HEK293 (cell line): ENCODE measurements around the gene KREMEN1.
A peak's percentile ranks its signal among the peaks of the same experiment; 100 is the strongest.

Experiments used
- CTCF ChIA-PET: fragments of 350-600 bp; formaldehyde crosslinking; extraction: SDS; loops from one replicate; lab custom pipeline; 2021; ENCODE audit warnings: antibody characterized with exemption; lab: Yijun Ruan, JAX
- POLR2A ChIA-PET: fragments of 300-600 bp; formaldehyde crosslinking; extraction: SDS; loops from one replicate; lab custom pipeline; 2020; ENCODE audit warnings: antibody characterized with exemption, inconsistent platforms; lab: Yijun Ruan, JAX
- H3K27ac ChIP-seq: fragments of 200-500 bp; sonication (Bioruptor generic); 2 replicates; pipeline ENCODE4 v1.5.1; 2014; ENCODE audit warnings: low read depth, low read length, control low read depth, inconsistent platforms; ENCODE audit errors: extremely low read depth
- H3K36me3 ChIP-seq, 2 experiments: fragments of 200-500 bp in 1 of 2; sonication (Bioruptor generic) in 1 of 2; 1 replicate in 1 of 2; 2 replicates in 1 of 2; pipeline ENCODE4 v1.5.1; 2014 to 2017; ENCODE audit warnings: inconsistent platforms in 2 of 2, low read length in 2 of 2; ENCODE audit not compliant: control insufficient read depth in 2 of 2, insufficient read depth in 1 of 2
- H3K4me1 ChIP-seq: fragments of 200-500 bp; sonication (Bioruptor generic); 2 replicates; pipeline ENCODE4 v1.5.1; 2014; ENCODE audit warnings: mild to moderate bottlenecking, low read length, inconsistent platforms; ENCODE audit not compliant: control insufficient read depth, insufficient read depth
- H3K4me3 ChIP-seq: 2 replicates; pipeline ENCODE4 v1.5.1; 2011; ENCODE audit warnings: low read depth, mild to moderate bottlenecking, control low read depth, low read length, moderate library complexity
- H3K9me3 ChIP-seq: fragments of 200-500 bp; sonication (Bioruptor generic); 2 replicates; pipeline ENCODE4 v1.5.1; 2014; ENCODE audit warnings: low read depth, low read length, inconsistent platforms; ENCODE audit not compliant: control insufficient read depth, insufficient read depth
- ATF2 ChIP-seq: fragments of 450-650 bp; formaldehyde crosslinking; IDR thresholded peaks from 2 replicates; pipeline ENCODE4 v1.5.1; 2016; ENCODE audit warnings: missing biosample characterization, missing genetic modification characterization, low read depth
- INSM2 ChIP-seq: fragments of 450-650 bp; formaldehyde crosslinking; IDR thresholded peaks from 2 replicates; pipeline ENCODE4 v1.5.1; 2016; ENCODE audit warnings: missing biosample characterization, missing genetic modification characterization
- MYNN ChIP-seq: fragments of 450-650 bp; formaldehyde crosslinking; IDR thresholded peaks from 2 replicates; pipeline ENCODE4 v1.5.1; 2016; ENCODE audit warnings: missing biosample characterization, missing genetic modification characterization, borderline replicate concordance
- PRDM1 ChIP-seq: fragments of 450-650 bp; formaldehyde crosslinking; IDR thresholded peaks from 2 replicates; pipeline ENCODE4; 2016; ENCODE audit warnings: missing biosample characterization, missing genetic modification characterization
- PRDM2 ChIP-seq: fragments of 450-650 bp; formaldehyde crosslinking; IDR thresholded peaks from 2 replicates; pipeline ENCODE4 v1.5.1; 2016; ENCODE audit warnings: missing biosample characterization, missing genetic modification characterization, borderline replicate concordance
- ZBTB20 ChIP-seq: fragments of 450-650 bp; formaldehyde crosslinking; IDR thresholded peaks from 2 replicates; pipeline ENCODE4 v1.5.1; 2016; ENCODE audit warnings: missing biosample characterization, missing genetic modification characterization
- ZNF10 ChIP-seq: fragments of 450-650 bp; formaldehyde crosslinking; IDR thresholded peaks from 2 replicates; pipeline ENCODE4 v1.5.1; 2017; ENCODE audit warnings: missing biosample characterization, missing genetic modification characterization
- ZNF114 ChIP-seq: fragments of 450-650 bp; formaldehyde crosslinking; IDR thresholded peaks from 2 replicates; pipeline ENCODE4 v1.5.0; 2017; ENCODE audit warnings: missing biosample characterization, missing genetic modification characterization
- ZNF133 ChIP-seq: fragments of 450-650 bp; formaldehyde crosslinking; IDR thresholded peaks from 2 replicates; pipeline ENCODE4 v1.5.1; 2016; ENCODE audit warnings: missing biosample characterization, missing genetic modification characterization
- ZNF169 ChIP-seq: fragments of 450-650 bp; formaldehyde crosslinking; IDR thresholded peaks from 2 replicates; pipeline ENCODE4 v1.5.1; 2016; ENCODE audit warnings: missing biosample characterization, missing genetic modification characterization
- ZNF211 ChIP-seq: fragments of 450-650 bp; formaldehyde crosslinking; IDR thresholded peaks from 2 replicates; pipeline ENCODE4 v1.5.1; 2016; ENCODE audit warnings: low read depth, missing biosample characterization, missing genetic modification characterization
- ZNF324 ChIP-seq: fragments of 450-650 bp; formaldehyde crosslinking; IDR thresholded peaks from 2 replicates; pipeline ENCODE4 v1.5.1; 2016; ENCODE audit warnings: missing biosample characterization, missing genetic modification characterization
- ZNF394 ChIP-seq: fragments of 450-650 bp; formaldehyde crosslinking; IDR thresholded peaks from 2 replicates; pipeline ENCODE4 v1.5.1; 2016; ENCODE audit warnings: missing biosample characterization, missing genetic modification characterization, mild to moderate bottlenecking, moderate library complexity, borderline replicate concordance
- ZNF544 ChIP-seq: fragments of 450-650 bp; formaldehyde crosslinking; IDR thresholded peaks from 2 replicates; pipeline ENCODE4 v1.5.0; 2017; ENCODE audit warnings: missing biosample characterization, missing genetic modification characterization
- ZNF561 ChIP-seq: fragments of 450-650 bp; IDR thresholded peaks from 2 replicates; pipeline ENCODE4 v1.5.1; 2018; ENCODE audit warnings: missing biosample characterization, missing genetic modification characterization, borderline replicate concordance
- ZNF580 ChIP-seq: fragments of 450-650 bp; formaldehyde crosslinking; IDR thresholded peaks from 2 replicates; pipeline ENCODE4 v1.5.1; 2016; ENCODE audit warnings: missing biosample characterization, missing genetic modification characterization
- ZXDB ChIP-seq: fragments of 450-650 bp; formaldehyde crosslinking; IDR thresholded peaks from 2 replicates; pipeline ENCODE4 v1.5.1; 2016; ENCODE audit warnings: missing biosample characterization, missing genetic modification characterization

Gene KREMEN1

GRCh38 chr22:29133603-29134133 lies 60.8 kb downstream of the KREMEN1 start:
- CTCF ChIA-PET, result interaction anchor here (0.7 to 2.1 kb wide), 2 partner anchors 20 to 607 kb away, joined by 3 to 7 read pairs; no protein-coding TSS in a partner anchor
- no peak overlapping the region for H3K4me3 ChIP-seq
- H3K9me3 ChIP-seq, result no peaks in the 10 kb centered on the region
- TF ChIP-seq ZNF324 (tag by site-specific recombination), result no peak
- TF ChIP-seq ZNF133, result peak; percentile 99
- H3K4me1 ChIP-seq, result no peaks in the 10 kb centered on the region; the same call in 1 of the 2 replicates
- no peak overlapping the region for H3K27ac ChIP-seq
- peaks cover 4 to 57% of the 10 kb centered on the region in 2 experiments; a peak in 2 of 3 replicates for H3K36me3 ChIP-seq
- POLR2A ChIA-PET, result no interaction called here

- ChIA-PET CTCF (interaction anchor here (0.5 to 2.1 kb wide), 3 partner anchors 19 to 725 kb away, joined by 3 to 7 read pairs (median 6); no protein-coding TSS in a partner anchor), POLR2A (interaction anchor here (0.6 kb wide), 1 partner anchor 21 kb away, joined by 3 read pairs; no protein-coding TSS in a partner anchor)
- Histone ChIP-seq H3K4me3 (no peak overlapping the region), H3K36me3 (peaks cover 8 to 62% of the 10 kb centered on the region in 2 experiments; a peak in 2 of 3 replicates), H3K9me3 (no peaks in the 10 kb centered on the region), H3K27ac (no peak overlapping the region), H3K4me1 (no peaks in the 10 kb centered on the region)
- TF ChIP-seq ZNF133 (0 out of 2 replicates have a peak, but pooled peaks have one; percentile 54), MYNN (no peak)
Measured at GRCh38 chr22:29134448-29134847, 61.6 kb downstream of the KREMEN1 start.

- peaks cover 8 to 81% of the 10 kb centered on the region in 2 experiments; a peak in 2 of 3 replicates for H3K36me3 ChIP-seq
- H3K27ac ChIP-seq, result no peak overlapping the region
- H3K9me3 ChIP-seq, result no peaks in the 10 kb centered on the region
- no peak overlapping the region for H3K4me3 ChIP-seq
- POLR2A ChIA-PET, result no interaction called here
- CTCF ChIA-PET, result interaction anchor here (4.0 kb wide), 1 partner anchor 17 kb away, joined by 19 read pairs; no protein-coding TSS in a partner anchor
- no peaks in the 10 kb centered on the region for H3K4me1 ChIP-seq
- no peak for TF ChIP-seq ZNF544
- TF ChIP-seq ZBTB20, result no peak
- no peak for TF ChIP-seq ZNF10 (tag by site-specific recombination)
- TF ChIP-seq PRDM2 (tag by site-specific recombination), result no peak
- no peak for TF ChIP-seq INSM2 (tag by site-specific recombination)
- no peak for TF ChIP-seq ZNF169 (tag by site-specific recombination)
- TF ChIP-seq ZNF114 (tag by site-specific recombination), result no peak
- no peak for TF ChIP-seq ZNF394
- TF ChIP-seq ZNF561 (tag by site-specific recombination), result no peak
- no peak for TF ChIP-seq ZNF211 (tag by site-specific recombination)
- TF ChIP-seq PRDM1, result no peak
- no peak for TF ChIP-seq ZNF580 (tag by site-specific recombination)
- TF ChIP-seq ZXDB, result no peak
- no peak for TF ChIP-seq ATF2 (tag by site-specific recombination)
Measured at GRCh38 chr22:29136782-29137700, 64.2 kb downstream of the KREMEN1 start.
